Measurements from ENCODE around the gene ARPC2. TPM values are rescaled to one million over a fixed set of nuclear protein-coding genes. Genes with fewer than 3 reads are reported as not detected.

The ARPC2 gene
- total RNA-seq, 1 experiment from 2014 or later: 187 TPM

DNA sequence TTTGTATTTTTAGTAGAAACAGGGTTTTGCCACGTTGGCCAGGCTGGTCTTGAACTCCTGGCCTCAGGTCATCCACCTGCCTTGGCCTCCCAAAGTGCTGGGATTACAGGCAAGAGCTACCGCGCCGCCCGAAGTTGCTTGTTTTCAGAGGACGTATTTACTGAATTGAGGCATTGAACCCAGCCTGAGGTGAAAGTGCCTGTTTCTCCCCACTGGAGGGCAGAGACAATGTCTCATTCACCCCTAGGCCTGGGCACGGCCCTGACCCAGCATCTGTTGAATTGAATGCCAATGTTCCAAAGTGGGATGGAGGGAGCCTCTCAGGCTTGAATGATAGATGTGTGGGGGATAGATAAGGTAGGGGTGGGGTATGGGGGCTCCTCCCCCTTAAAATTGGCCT lies 79.9 kb downstream of the ARPC2 start:
- H3K4me2 ChIP-seq (ENCODE audit: low read length): peak overlapping the region; percentile 51
- H3K36me3 ChIP-seq (ENCODE audit: control insufficient read depth in 1 of 2, insufficient read depth in 2 of 2, low read length in 2 of 2): no peaks in the 10 kb centered on the region
- H3K27ac ChIP-seq (ENCODE audit: low read depth, low read length): peak overlapping the region; percentile 59; the same call in 1 of the 2 replicates
- BruUV-seq (replicated peaks): no TSS peak
- ChIA-PET POLR2A (no interaction called here), RAD21 (ENCODE audit: low non-redundant PET in 1 of 2, low total read pairs in 2 of 2, uncharacterized antibody in 2 of 2, unreplicated experiment in 2 of 2) (interaction anchor here in 1 of 2 experiments (0.7 kb wide), 1 partner anchor 60 kb away, joined by 5 read pairs; the partner anchor contains the start of gene CATIP), CTCF (no interaction called here)
- DNase-seq (ENCODE audit: low read depth, low spot score) (no peak), ATAC-seq (no peak)
- no peaks in the 10 kb centered on the region for H3K9me2 ChIP-seq (ENCODE audit: insufficient read depth)
- no peaks in the 10 kb centered on the region for H3K9me3 ChIP-seq (ENCODE audit: control insufficient read depth in 1 of 2, insufficient read depth in 1 of 2, low read depth in 1 of 2, low read length in 2 of 2)
- intact Hi-C loops (cut with micrococcal nuclease): no loop called here
- H3K4me3 ChIP-seq (replicated peaks in 1 of 2; ENCODE audit: low read depth in 1 of 2, low read length in 2 of 2): no peak overlapping the region
- H3K9ac ChIP-seq (ENCODE audit: low read length): peak overlapping the region; percentile 25
- H2AFZ ChIP-seq (ENCODE audit: low read depth, low read length, poor library complexity, severe bottlenecking): no peak overlapping the region
- peaks cover 4% of the 10 kb centered on the region for H3K79me2 ChIP-seq (ENCODE audit: insufficient read depth, low read length)
- 0 out of 2 replicates have a peak, but pooled peaks have one; percentile 18 for TF ChIP-seq RAD21 (IDR thresholded peaks at IDR 0.05; ENCODE audit: low read depth)
- TF ChIP-seq ZBTB33 (IDR thresholded peaks at IDR 0.05; ENCODE audit: extremely low read depth, insufficient replicate concordance, low read length): no peak
- no peaks in the 10 kb centered on the region for H3K27me3 ChIP-seq (ENCODE audit: insufficient read depth, low read length)
- peaks cover 39 to 68% of the 10 kb centered on the region in 2 experiments for H3K4me1 ChIP-seq (ENCODE audit: control insufficient read depth in 1 of 2, insufficient read depth in 2 of 2, low read length in 2 of 2)
- no peaks in the 10 kb centered on the region for H4K20me1 ChIP-seq (ENCODE audit: insufficient read depth)

- ATAC-seq (no peak), DNase-seq (ENCODE audit: low read depth, low spot score) (no peak)
- Histone ChIP-seq H3K9me2 (ENCODE audit: insufficient read depth) (no peaks in the 10 kb centered on the region), H3K4me3 (replicated peaks in 1 of 2; ENCODE audit: low read depth in 1 of 2, low read length in 2 of 2) (no peak overlapping the region), H3K27me3 (ENCODE audit: insufficient read depth, low read length) (no peaks in the 10 kb centered on the region), H3K9me3 (ENCODE audit: control insufficient read depth in 1 of 2, insufficient read depth in 1 of 2, low read depth in 1 of 2, low read length in 2 of 2) (no peaks in the 10 kb centered on the region), H3K36me3 (ENCODE audit: control insufficient read depth in 1 of 2, insufficient read depth in 2 of 2, low read length in 2 of 2) (no peaks in the 10 kb centered on the region), H3K27ac (ENCODE audit: low read depth, low read length) (peak overlapping the region; percentile 59), H4K20me1 (ENCODE audit: insufficient read depth) (no peaks in the 10 kb centered on the region), H2AFZ (ENCODE audit: low read depth, low read length, poor library complexity, severe bottlenecking) (peak overlapping the region; percentile 34), H3K4me1 (ENCODE audit: control insufficient read depth in 1 of 2, insufficient read depth in 2 of 2, low read length in 2 of 2) (peaks cover 30 to 58% of the 10 kb centered on the region in 2 experiments), H3K79me2 (ENCODE audit: insufficient read depth, low read length) (no peaks in the 10 kb centered on the region), H3K9ac (ENCODE audit: low read length) (peak overlapping the region; percentile 12; the same call in 1 of the 2 replicates), H3K4me2 (ENCODE audit: low read length) (peak overlapping the region; percentile 51)
- ChIA-PET CTCF (interaction anchor here (1.5 to 2.1 kb wide), 3 partner anchors 11 to 96 kb away, joined by 4 to 6 read pairs (median 6); partner anchors contain the start of gene CATIP), POLR2A (interaction anchor here (1.1 to 2.4 kb wide), 2 partner anchors 11 to 58 kb away, joined by 3 to 7 read pairs; partner anchors contain the start of gene CATIP), RAD21 (ENCODE audit: low non-redundant PET in 1 of 2, low total read pairs in 2 of 2, uncharacterized antibody in 2 of 2, unreplicated experiment in 2 of 2) (no interaction called here)
- intact Hi-C loops (cut with micrococcal nuclease): no loop called here
- no TSS peak for BruUV-seq (replicated peaks)
- TF ChIP-seq TCF7L2 (IDR thresholded peaks at IDR 0.05; ENCODE audit: borderline replicate concordance, extremely low read depth, insufficient read depth, insufficient read length): no peak
- TF ChIP-seq POLR2AphosphoS5 (IDR thresholded peaks at IDR 0.05; ENCODE audit: low read depth, low read length): no peak
- no peak for TF ChIP-seq EGR1 (IDR thresholded peaks at IDR 0.05; ENCODE audit: low read depth)
- TF ChIP-seq ZFX (IDR thresholded peaks at IDR 0.05): no peak
- no peak for TF ChIP-seq RAD21 (IDR thresholded peaks at IDR 0.05; ENCODE audit: low read depth)
- no peak for TF ChIP-seq SRF (IDR thresholded peaks at IDR 0.05; ENCODE audit: low read depth)
- TF ChIP-seq CBX3 (IDR thresholded peaks at IDR 0.05; ENCODE audit: low read depth): no peak
- no peak for TF ChIP-seq POLR2A (IDR thresholded peaks at IDR 0.05; ENCODE audit: borderline replicate concordance, extremely low read depth, insufficient read depth, insufficient read length)
- no peak for TF ChIP-seq CEBPB (IDR thresholded peaks at IDR 0.05; ENCODE audit: low read depth)
- no peak for TF ChIP-seq MAX (IDR thresholded peaks at IDR 0.05)
- no peak for TF ChIP-seq JUND (IDR thresholded peaks at IDR 0.05)
These were observed 81.4 kb downstream of the ARPC2 start for GRCh38 chr2:218298314-218298875.

Data from HCT116 (cell line).